Measurements from ENCODE around the gene VIPR2.

Gene VIPR2

GRCh38 chr7:158979635-158980351 lies 164.9 kb downstream of the VIPR2 start:
- TF ChIP-seq CTCF (IDR thresholded peaks at IDR 0.05; ENCODE audit: borderline replicate concordance, extremely low read depth, low read length, poor library complexity, severe bottlenecking), result no peak
- no peak for TF ChIP-seq EZH2 (IDR thresholded peaks at IDR 0.05; ENCODE audit: borderline replicate concordance, low read depth, low read length, severe bottlenecking)
- H3K9ac ChIP-seq (ENCODE audit: low read depth, low read length), result no peak overlapping the region
- no peaks in the 10 kb centered on the region for H3K27me3 ChIP-seq (ENCODE audit: insufficient read depth, low read length, poor library complexity)
- no peaks in the 10 kb centered on the region for H4K20me1 ChIP-seq (ENCODE audit: insufficient read depth, low read length)
- no peak overlapping the region for H3K4me2 ChIP-seq (ENCODE audit: insufficient read depth, low read length)
- no peaks in the 10 kb centered on the region; the same call in 1 of the 2 replicates for H3K36me3 ChIP-seq (ENCODE audit: insufficient read depth, low read length)
- H3K79me2 ChIP-seq (ENCODE audit: insufficient read depth, low read length), result no peaks in the 10 kb centered on the region
- no peak for ATAC-seq (ENCODE audit: insufficient read depth, low read depth)
- DNase-seq, result no peak
- no peak overlapping the region for H2AFZ ChIP-seq (ENCODE audit: low read depth, low read length)
- H3K9me3 ChIP-seq (ENCODE audit: insufficient read depth, low read length, severe bottlenecking), result peaks cover 72% of the 10 kb centered on the region
- 0 out of 2 replicates have a peak overlapping the region, but pooled peaks have one; percentile 8 for H3K27ac ChIP-seq (ENCODE audit: low read length)
- no peak overlapping the region for H3K4me3 ChIP-seq (ENCODE audit: low read depth in 1 of 2, low read length in 2 of 2)
- H3K4me1 ChIP-seq (ENCODE audit: insufficient read depth, low read length), result peaks cover 27% of the 10 kb centered on the region

GRCh38 chr7:158979023-158979529 lies 165.6 kb downstream of the VIPR2 start:
- no peak for TF ChIP-seq CTCF (IDR thresholded peaks at IDR 0.05; ENCODE audit: borderline replicate concordance, extremely low read depth, low read length, poor library complexity, severe bottlenecking)
- TF ChIP-seq EZH2 (IDR thresholded peaks at IDR 0.05; ENCODE audit: borderline replicate concordance, low read depth, low read length, severe bottlenecking), result no peak
- no peak overlapping the region for H3K9ac ChIP-seq (ENCODE audit: low read depth, low read length)
- no peaks in the 10 kb centered on the region; the same call in 1 of the 2 replicates for H3K36me3 ChIP-seq (ENCODE audit: insufficient read depth, low read length)
- H3K27ac ChIP-seq (ENCODE audit: low read length), result 0 out of 2 replicates have a peak overlapping the region, but pooled peaks have one; percentile 8
- DNase-seq (no peak), ATAC-seq (ENCODE audit: insufficient read depth, low read depth) (no peak)
- peaks cover 27% of the 10 kb centered on the region for H3K4me1 ChIP-seq (ENCODE audit: insufficient read depth, low read length)
- no peak overlapping the region for H2AFZ ChIP-seq (ENCODE audit: low read depth, low read length)
- no peak overlapping the region for H3K4me2 ChIP-seq (ENCODE audit: insufficient read depth, low read length)
- no peaks in the 10 kb centered on the region for H4K20me1 ChIP-seq (ENCODE audit: insufficient read depth, low read length)
- H3K4me3 ChIP-seq (ENCODE audit: low read depth in 1 of 2, low read length in 2 of 2), result no peak overlapping the region
- no peaks in the 10 kb centered on the region for H3K27me3 ChIP-seq (ENCODE audit: insufficient read depth, low read length, poor library complexity)
- H3K79me2 ChIP-seq (ENCODE audit: insufficient read depth, low read length), result no peaks in the 10 kb centered on the region
- H3K9me3 ChIP-seq (ENCODE audit: insufficient read depth, low read length, severe bottlenecking), result peaks cover 65% of the 10 kb centered on the region
